Measurements from ENCODE around the gene PACS2.

PACS2 gene

GRCh38 chr14:105367116-105368031, 52.8 kb downstream of the PACS2 start:
- TF ChIP-seq CREB1 (IDR thresholded peaks at IDR 0.05; ENCODE audit: low read depth) (no peak), TAF1 (IDR thresholded peaks at IDR 0.05; ENCODE audit: low read depth) (no peak), EP300 (IDR thresholded peaks at IDR 0.05; ENCODE audit: borderline replicate concordance) (no peak), TCF12 (IDR thresholded peaks at IDR 0.05; ENCODE audit: low read depth) (no peak), NFIC (IDR thresholded peaks at IDR 0.05) (no peak), USF1 (IDR thresholded peaks at IDR 0.05) (no peak), CEBPB (IDR thresholded peaks at IDR 0.05) (no peak), ZBTB7A (IDR thresholded peaks at IDR 0.05; ENCODE audit: low read depth) (no peak), YY1 (IDR thresholded peaks at IDR 0.05; ENCODE audit: low read depth) (no peak), REST (IDR thresholded peaks at IDR 0.05; ENCODE audit: low read depth) (no peak), TEAD4 (IDR thresholded peaks at IDR 0.05) (no peak), EGR1 (IDR thresholded peaks at IDR 0.05) (no peak), RAD21 (IDR thresholded peaks at IDR 0.05; ENCODE audit: low read depth) (no peak), MAX (IDR thresholded peaks at IDR 0.05) (no peak), FOXM1 (IDR thresholded peaks at IDR 0.05; ENCODE audit: borderline replicate concordance, low read depth) (no peak)

- no peak for TF ChIP-seq EGR1 (IDR thresholded peaks at IDR 0.05)
- no peak for TF ChIP-seq TCF12 (IDR thresholded peaks at IDR 0.05; ENCODE audit: low read depth)
- TF ChIP-seq TAF1 (IDR thresholded peaks at IDR 0.05; ENCODE audit: low read depth) = no peak
- TF ChIP-seq MAX (IDR thresholded peaks at IDR 0.05) = no peak
- no peak for TF ChIP-seq ZBTB7A (IDR thresholded peaks at IDR 0.05; ENCODE audit: low read depth)
- TF ChIP-seq FOXM1 (IDR thresholded peaks at IDR 0.05; ENCODE audit: borderline replicate concordance, low read depth) = no peak
- no peak for TF ChIP-seq USF1 (IDR thresholded peaks at IDR 0.05)
- TF ChIP-seq NFIC (IDR thresholded peaks at IDR 0.05) = no peak
- no peak for TF ChIP-seq RAD21 (IDR thresholded peaks at IDR 0.05; ENCODE audit: low read depth)
- no peak for TF ChIP-seq CEBPB (IDR thresholded peaks at IDR 0.05)
- TF ChIP-seq YY1 (IDR thresholded peaks at IDR 0.05; ENCODE audit: low read depth) = no peak
- TF ChIP-seq CREB1 (IDR thresholded peaks at IDR 0.05; ENCODE audit: low read depth) = no peak
- TF ChIP-seq EP300 (IDR thresholded peaks at IDR 0.05; ENCODE audit: borderline replicate concordance) = no peak
- no peak for TF ChIP-seq REST (IDR thresholded peaks at IDR 0.05; ENCODE audit: low read depth)
- TF ChIP-seq TEAD4 (IDR thresholded peaks at IDR 0.05) = no peak
Observed at GRCh38 chr14:105368032-105368417, 53.5 kb downstream of the PACS2 start.

GRCh38 chr14:105368426-105368825, 53.9 kb downstream of the PACS2 start:
- no peak for TF ChIP-seq REST (IDR thresholded peaks at IDR 0.05; ENCODE audit: low read depth)
- TF ChIP-seq CREB1 (IDR thresholded peaks at IDR 0.05; ENCODE audit: low read depth) = no peak
- no peak for TF ChIP-seq EGR1 (IDR thresholded peaks at IDR 0.05)
- no peak for TF ChIP-seq YY1 (IDR thresholded peaks at IDR 0.05; ENCODE audit: low read depth)
- no peak for TF ChIP-seq TCF12 (IDR thresholded peaks at IDR 0.05; ENCODE audit: low read depth)
- TF ChIP-seq TEAD4 (IDR thresholded peaks at IDR 0.05) = no peak
- no peak for TF ChIP-seq CEBPB (IDR thresholded peaks at IDR 0.05)
- TF ChIP-seq NFIC (IDR thresholded peaks at IDR 0.05) = no peak
- TF ChIP-seq RAD21 (IDR thresholded peaks at IDR 0.05; ENCODE audit: low read depth) = no peak
- no peak for TF ChIP-seq MAX (IDR thresholded peaks at IDR 0.05)
- TF ChIP-seq ZBTB7A (IDR thresholded peaks at IDR 0.05; ENCODE audit: low read depth) = no peak
- TF ChIP-seq FOXM1 (IDR thresholded peaks at IDR 0.05; ENCODE audit: borderline replicate concordance, low read depth) = no peak
- TF ChIP-seq EP300 (IDR thresholded peaks at IDR 0.05; ENCODE audit: borderline replicate concordance) = no peak
- no peak for TF ChIP-seq TAF1 (IDR thresholded peaks at IDR 0.05; ENCODE audit: low read depth)
- TF ChIP-seq USF1 (IDR thresholded peaks at IDR 0.05) = no peak

Data from Ishikawa (cell line).